HG03432 (cell line): ENCODE measurements around the gene GNG14.
"Not testable (repeated sequence)": the region's sequence is repeated elsewhere in the genome, so short reads cannot be mapped to it uniquely, and the experiment has no call there.

Experiments used
- ATAC-seq: cut with Tn5 transposase; IDR thresholded peaks from one replicate; pipeline ENCODE4 v1.9.1; 2021; ENCODE audit warnings: mild to moderate bottlenecking, moderate library complexity; ENCODE audit not compliant: unreplicated experiment

GNG14 gene

GRCh38 chr19:12666265-12667048 lies 21.3 kb upstream of the GNG14 start, which contains the start of the genes MAN2B1 and WDR83:
Gene MAN2B1, minus strand, starts transcription at chr19:12666742. Its CDS starts 41 bp downstream, at chr19:12666701.
Gene WDR83, plus strand, starts transcription at chr19:12666807. Its CDS starts 2,984 bp downstream, at chr19:12669791.
- peak; percentile 52 for ATAC-seq

- no peak for ATAC-seq
These were observed 20.0 kb upstream of the GNG14 start for GRCh38 chr19:12667731-12668302.

DNA sequence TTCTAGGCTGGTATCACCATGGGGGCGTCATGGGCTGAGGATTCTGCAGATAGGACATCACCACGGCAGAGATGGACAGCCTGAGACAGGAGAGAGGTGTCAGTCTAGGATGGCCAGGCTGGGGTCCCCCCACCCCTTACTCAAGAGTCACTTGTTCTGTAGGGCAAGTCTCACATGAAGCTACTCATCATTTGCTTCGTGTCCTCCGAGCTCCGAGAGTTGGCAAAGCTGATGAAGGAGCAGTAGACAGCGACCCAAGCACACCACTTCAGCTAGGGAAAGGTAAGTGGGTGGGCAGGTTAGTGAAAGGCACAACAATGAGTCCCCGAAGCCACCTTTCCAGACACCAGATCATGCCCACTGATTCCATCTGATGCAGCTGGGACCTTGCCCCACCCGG lies 19.5 kb upstream of the GNG14 start:
- no peak for ATAC-seq

DNA sequence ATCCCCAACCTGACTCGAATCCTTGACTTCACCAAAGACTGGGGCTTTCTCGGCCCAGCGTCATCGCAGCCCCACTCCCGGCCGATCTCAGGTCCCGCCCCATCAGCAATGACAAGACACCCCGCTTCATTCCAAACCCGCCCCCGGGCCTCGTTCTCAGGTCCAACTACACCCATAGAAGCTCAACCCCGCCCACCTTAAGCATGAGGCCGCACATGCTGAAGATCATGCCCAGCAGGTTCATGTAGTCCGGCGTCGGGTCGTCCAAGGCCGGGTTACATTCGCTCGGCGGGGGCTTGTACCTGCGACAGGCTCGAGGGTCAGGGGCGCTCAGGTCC lies 18.9 kb upstream of the GNG14 start:
- peak; percentile 18 for ATAC-seq

DNA sequence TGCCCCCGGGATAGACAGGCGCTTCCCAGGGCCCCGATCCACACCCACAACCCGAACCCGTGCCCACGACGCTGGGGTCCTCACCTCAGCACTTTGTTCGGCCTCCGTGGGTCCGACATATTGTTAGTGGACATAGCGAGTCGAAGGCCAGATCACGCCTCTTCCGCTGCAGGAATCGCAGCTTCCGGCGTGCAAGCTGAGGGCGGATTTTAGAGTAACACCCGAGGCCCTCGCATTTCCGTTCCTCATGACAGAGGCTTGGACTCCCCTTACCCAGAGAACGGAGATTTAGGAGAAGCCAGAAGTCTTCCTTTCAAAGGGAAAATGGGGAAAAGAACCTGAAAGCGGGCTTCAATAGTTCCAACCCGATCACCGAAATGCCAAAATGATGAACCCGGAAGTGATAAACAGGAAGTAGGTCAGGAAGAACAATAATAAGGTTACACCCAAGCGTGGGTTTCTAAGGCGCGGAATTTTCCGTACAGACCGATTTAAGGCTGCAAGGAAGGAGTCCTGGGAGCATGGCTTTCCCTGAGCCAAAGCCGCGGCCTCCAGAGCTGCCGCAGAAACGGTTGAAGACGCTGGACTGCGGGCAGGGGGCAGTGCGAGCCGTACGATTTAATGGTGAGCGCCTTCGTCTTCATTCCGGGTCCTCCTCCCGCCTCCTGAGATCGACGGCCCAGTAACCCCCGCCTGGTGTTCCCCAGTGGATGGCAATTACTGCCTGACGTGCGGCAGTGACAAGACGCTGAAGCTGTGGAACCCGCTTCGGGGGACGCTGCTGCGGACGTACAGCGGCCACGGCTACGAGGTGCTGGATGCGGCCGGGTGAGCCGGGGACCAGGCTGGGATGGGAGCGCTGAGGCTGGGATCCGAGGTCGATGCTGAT lies 18.3 kb upstream of the GNG14 start:
- ATAC-seq, result peak; percentile 39

DNA sequence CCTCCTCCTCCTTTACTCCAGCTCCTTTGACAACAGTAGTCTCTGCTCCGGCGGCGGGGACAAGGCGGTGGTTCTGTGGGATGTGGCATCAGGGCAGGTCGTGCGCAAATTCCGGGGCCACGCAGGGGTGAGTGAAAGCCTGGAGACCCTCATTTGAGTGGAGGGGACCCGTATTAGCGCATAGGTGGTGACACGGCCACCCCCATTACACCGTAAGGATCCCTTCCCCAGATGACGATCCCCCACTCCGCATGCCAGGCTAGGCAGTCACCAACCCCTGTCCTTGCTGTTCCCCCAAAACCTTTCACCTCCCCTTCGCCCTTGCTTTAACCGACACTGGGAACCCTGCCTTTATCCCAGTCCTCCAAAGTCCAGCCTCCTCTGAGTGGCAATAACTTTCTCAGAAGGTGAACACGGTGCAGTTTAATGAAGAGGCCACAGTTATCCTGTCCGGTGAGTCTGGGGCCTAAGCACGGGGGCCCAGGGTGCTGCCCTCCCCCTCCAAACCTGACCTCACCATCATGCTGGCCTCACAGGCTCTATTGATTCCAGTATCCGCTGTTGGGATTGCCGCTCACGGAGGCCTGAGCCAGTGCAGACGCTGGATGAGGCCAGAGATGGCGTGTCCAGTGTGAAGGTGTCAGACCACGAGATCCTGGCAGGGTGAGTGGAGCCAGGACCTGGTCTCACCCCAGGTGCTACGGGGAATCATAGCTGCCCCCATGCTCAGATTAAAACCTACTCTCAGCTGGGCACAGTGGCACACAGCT lies 17.5 kb upstream of the GNG14 start:
- ATAC-seq, result no peak

- ATAC-seq, result no peak
These were observed 15.1 kb upstream of the GNG14 start for GRCh38 chr19:12672744-12673143.

- ATAC-seq, result no peak
These were observed 12.4 kb upstream of the GNG14 start for GRCh38 chr19:12675399-12675798.

- no peak for ATAC-seq
These were observed 11.9 kb upstream of the GNG14 start for GRCh38 chr19:12675940-12676339.

DNA sequence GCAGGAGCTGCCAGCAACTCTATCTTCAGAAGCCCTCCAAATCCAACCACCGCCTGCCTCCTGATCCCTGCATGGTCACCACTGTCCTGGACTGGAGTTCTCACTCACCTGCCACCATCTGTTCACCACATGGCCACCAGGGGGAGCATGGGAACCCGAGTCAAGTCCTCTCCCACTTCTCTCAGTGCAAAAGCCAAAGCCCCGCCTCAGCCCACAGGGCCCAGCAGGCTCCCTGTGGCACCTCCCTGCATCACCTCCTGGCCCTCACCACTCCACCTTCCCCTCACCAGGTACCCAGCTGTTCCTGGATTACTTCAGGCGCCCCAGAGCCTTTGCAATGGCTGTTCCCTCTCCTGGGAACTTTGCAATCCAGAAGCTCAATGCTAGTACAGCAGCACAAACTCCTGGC lies 11.4 kb upstream of the GNG14 start:
- no peak for ATAC-seq

DNA sequence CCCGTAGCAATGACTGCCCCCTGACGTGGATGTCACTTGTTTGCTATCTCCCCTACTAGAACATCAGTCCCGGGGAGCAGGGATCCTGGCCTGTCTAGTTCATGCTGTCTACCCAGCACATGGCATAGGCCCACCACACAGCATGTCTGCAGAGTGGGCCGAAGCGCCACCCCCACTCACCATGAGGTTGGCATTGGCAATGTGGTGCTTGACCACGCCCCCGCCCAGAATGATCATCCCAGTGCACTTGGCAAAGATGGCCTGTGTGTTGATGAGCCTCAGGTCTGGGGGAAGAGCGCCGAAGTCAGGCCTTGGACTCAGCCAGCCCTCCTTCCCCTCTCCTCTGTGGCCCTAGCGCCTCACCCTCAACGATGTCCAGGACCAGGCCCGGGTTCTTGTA lies 10.9 kb upstream of the GNG14 start:
- no peak for ATAC-seq

DNA sequence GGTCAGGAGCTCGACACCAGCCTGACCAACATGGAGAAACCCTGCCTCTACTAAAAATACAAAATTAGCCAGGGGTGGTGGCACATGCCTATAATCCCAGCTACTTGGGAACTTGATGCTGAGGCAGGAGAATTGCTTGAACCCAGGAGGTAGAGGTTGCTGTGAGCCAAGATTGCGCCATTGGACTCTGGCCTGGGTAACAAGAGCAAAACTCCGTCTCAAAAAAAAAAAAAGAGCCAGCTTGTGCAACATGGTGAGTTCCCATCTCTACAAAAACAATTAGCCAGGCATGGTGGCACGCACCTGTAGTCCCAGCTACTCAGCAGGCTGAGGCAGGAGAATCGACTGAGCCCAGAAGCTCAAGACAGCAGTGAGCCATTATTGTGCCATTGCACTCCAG lies 9.8 kb upstream of the GNG14 start:
- not testable (repeated sequence) for ATAC-seq

DNA sequence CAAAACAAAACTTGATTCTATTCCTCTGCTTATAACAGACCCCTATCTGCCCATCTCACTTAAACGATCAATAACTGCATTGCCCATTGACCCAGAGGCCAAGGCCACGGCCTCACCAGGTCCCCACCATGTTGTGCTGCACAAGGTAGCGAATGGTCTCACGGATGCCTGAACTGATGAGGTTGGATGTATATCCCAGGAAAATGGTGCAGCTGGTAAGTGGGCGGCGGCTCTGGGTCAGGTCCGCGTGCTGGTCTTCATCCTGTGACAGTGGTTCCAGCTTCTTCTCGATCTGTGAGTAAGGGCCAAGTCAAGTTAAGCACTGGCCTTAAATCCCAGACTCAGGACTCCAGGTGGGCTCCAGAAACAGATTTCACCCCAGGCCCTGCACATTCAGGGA lies 7.8 kb upstream of the GNG14 start:
- no peak for ATAC-seq

- peak; percentile 71 for ATAC-seq
These were observed 6.5 kb upstream of the GNG14 start, which contains the start of gene DHPS for GRCh38 chr19:12681074-12681987. Gene DHPS, minus strand, starts transcription at chr19:12681880. Its CDS starts 114 bp downstream, at chr19:12681766.

DNA sequence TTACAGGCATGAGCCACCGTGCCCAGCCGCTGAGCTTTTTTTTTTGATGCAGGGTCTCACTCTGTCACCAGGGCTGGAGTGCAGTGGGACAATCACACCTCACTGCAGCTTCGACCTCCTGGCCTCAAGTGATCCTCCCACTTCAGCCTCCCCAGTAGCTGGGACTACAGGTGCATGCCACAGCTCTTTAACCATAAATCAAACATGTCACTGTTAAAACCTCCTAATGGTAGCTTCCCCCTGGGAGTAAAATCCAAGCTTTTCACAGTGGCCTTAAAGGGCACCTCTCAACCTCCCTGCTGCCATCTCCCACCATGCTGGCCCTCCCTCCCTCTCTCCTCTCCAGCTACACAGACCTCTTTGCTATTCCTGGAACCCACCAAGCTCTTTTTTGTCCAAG lies 2.0 kb upstream of the GNG14 start:
- no peak for ATAC-seq

DNA sequence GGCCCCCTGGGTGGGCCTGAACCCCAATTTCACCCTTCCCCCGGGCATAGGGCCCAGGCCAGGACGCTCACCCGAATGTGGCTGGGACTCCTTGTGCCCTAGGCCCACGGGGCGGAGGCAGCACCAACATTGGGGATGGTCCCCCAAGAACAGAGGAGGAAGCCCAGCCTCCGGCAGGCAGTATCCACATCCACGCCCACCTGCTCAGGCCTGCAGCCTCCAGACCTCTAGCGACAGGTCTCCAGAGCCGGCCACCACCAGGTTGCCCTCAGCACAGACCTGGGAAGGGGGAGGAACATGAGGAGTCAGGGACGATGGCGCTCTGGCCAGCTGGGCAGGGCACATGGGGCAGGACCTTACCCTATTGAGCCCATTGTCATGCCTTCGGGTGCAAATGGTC lies 1.2 kb downstream of the GNG14 start:
- ATAC-seq, result no peak

DNA sequence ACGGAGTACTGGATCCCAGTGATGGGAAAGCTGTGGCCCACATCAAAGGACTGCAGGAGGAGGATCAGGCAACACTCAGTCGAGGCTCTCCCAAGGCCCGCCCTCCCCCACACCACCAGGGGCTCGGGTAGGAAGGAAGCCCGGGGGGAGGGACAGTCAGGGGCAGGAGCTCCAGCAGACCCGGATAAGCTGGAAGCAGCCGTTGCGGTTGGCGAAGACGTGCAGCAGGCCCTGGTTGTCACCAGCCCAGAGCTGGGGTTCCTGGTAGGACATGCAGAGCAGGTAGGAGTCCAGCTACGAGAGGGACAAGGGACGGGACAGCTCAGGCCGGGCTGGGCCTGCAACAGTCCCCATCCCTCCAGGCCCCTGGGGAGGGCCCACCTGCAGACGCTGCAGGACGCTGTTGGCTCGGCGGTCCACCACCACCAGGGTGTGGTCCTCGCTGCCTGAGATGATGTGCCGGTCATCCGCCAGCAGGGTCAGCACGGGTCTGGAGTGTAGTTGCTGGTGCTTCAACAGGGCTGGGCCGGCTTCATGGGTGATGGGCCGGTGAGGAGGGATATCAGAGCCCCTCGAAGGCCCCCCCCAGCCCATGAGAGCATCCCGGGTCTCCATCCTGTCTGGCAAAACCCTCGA lies 1.9 kb downstream of the GNG14 start:
- no peak for ATAC-seq

GRCh38 chr19:12692960-12693359 lies 5.2 kb downstream of the GNG14 start:
- ATAC-seq, result no peak

GRCh38 chr19:12694641-12695040 lies 6.8 kb downstream of the GNG14 start:
- no peak for ATAC-seq
